WTC11 (cell line): Measurements from ENCODE around the gene PPP1R37. TPM values are rescaled to one million over a fixed set of nuclear protein-coding genes. Genes with fewer than 3 reads are reported as not detected.

Experiments used
- CREM ChIP-seq: sonication (generic); formaldehyde crosslinking; IDR thresholded peaks from 2 replicates; pipeline ENCODE4 v1.8.1; 2022; ENCODE audit warnings: mild to moderate bottlenecking, missing genetic modification reagents, moderate library complexity
- ETV6 ChIP-seq: sonication (generic); formaldehyde crosslinking; IDR thresholded peaks from 2 replicates; pipeline ENCODE4 v1.8.1; 2022; ENCODE audit warnings: mild to moderate bottlenecking, missing genetic modification reagents
- FOXK1 ChIP-seq: sonication (generic); formaldehyde crosslinking; IDR thresholded peaks from 2 replicates; pipeline ENCODE4 v1.8.0; 2022; ENCODE audit warnings: mild to moderate bottlenecking, moderate library complexity, missing genetic modification reagents
- NFATC4 ChIP-seq: fragments of 250-450 bp; sonication (Bioruptor Pico); IDR thresholded peaks from 2 replicates; pipeline ENCODE4 v1.9.0; 2021; ENCODE audit warnings: mild to moderate bottlenecking
- SOX15 ChIP-seq: fragments of 250-450 bp; sonication (Bioruptor Pico); IDR thresholded peaks from 2 replicates; pipeline ENCODE4 v1.9.0; 2021; ENCODE audit warnings: mild to moderate bottlenecking
- SP1 ChIP-seq: sonication (generic); formaldehyde crosslinking; conservative IDR thresholded peaks from 2 replicates; pipeline ENCODE4 v1.8.1; 2022; ENCODE audit warnings: missing genetic modification reagents
- TEAD1 ChIP-seq: sonication (generic); formaldehyde crosslinking; IDR thresholded peaks from 2 replicates; pipeline ENCODE4 v1.8.0; 2022; ENCODE audit warnings: mild to moderate bottlenecking, missing genetic modification reagents
- total RNA-seq: library from RNA; stranded (reverse); gene quantifications from 3 replicates; pipeline ENCODE4 v1.2.3, GENCODE V29; 2021
- TF ChIP-seq, protein P1 (sequence below): sonication (generic); formaldehyde crosslinking; IDR thresholded peaks from 2 replicates; pipeline ENCODE4 v1.8.1; 2023; ENCODE audit warnings: mild to moderate bottlenecking, missing genetic modification reagents
- TF ChIP-seq, protein P2 (sequence below): sonication (generic); formaldehyde crosslinking; IDR thresholded peaks from 2 replicates; pipeline ENCODE4 v1.8.1; 2023; ENCODE audit warnings: mild to moderate bottlenecking, moderate library complexity, missing genetic modification reagents
- TF ChIP-seq, protein P3 (sequence below): sonication (generic); formaldehyde crosslinking; IDR thresholded peaks from 2 replicates; pipeline ENCODE4 v1.8.1; 2023; ENCODE audit warnings: mild to moderate bottlenecking, missing genetic modification reagents, borderline replicate concordance
- TF ChIP-seq, protein P4 (sequence below): fragments of 250-450 bp; sonication (Bioruptor Pico); IDR thresholded peaks from 2 replicates; pipeline ENCODE4 v1.9.0; 2021; ENCODE audit warnings: mild to moderate bottlenecking, borderline replicate concordance
- TF ChIP-seq, protein P5 (sequence below): sonication (generic); formaldehyde crosslinking; IDR thresholded peaks from 2 replicates; pipeline ENCODE4 v1.8.0; 2022; ENCODE audit warnings: missing genetic modification reagents
- TF ChIP-seq, protein P6 (sequence below): fragments of 250-450 bp; sonication (Bioruptor Pico); IDR thresholded peaks from 2 replicates; pipeline ENCODE4 v1.9.0; 2021; ENCODE audit warnings: mild to moderate bottlenecking
- TF ChIP-seq, protein P7 (sequence below): sonication (generic); formaldehyde crosslinking; IDR thresholded peaks from 2 replicates; pipeline ENCODE4 v1.8.0; 2022; ENCODE audit warnings: mild to moderate bottlenecking, missing genetic modification reagents

The PPP1R37 gene
- total RNA-seq, 1 experiment from 2014 or later: 35.4 TPM

DNA sequence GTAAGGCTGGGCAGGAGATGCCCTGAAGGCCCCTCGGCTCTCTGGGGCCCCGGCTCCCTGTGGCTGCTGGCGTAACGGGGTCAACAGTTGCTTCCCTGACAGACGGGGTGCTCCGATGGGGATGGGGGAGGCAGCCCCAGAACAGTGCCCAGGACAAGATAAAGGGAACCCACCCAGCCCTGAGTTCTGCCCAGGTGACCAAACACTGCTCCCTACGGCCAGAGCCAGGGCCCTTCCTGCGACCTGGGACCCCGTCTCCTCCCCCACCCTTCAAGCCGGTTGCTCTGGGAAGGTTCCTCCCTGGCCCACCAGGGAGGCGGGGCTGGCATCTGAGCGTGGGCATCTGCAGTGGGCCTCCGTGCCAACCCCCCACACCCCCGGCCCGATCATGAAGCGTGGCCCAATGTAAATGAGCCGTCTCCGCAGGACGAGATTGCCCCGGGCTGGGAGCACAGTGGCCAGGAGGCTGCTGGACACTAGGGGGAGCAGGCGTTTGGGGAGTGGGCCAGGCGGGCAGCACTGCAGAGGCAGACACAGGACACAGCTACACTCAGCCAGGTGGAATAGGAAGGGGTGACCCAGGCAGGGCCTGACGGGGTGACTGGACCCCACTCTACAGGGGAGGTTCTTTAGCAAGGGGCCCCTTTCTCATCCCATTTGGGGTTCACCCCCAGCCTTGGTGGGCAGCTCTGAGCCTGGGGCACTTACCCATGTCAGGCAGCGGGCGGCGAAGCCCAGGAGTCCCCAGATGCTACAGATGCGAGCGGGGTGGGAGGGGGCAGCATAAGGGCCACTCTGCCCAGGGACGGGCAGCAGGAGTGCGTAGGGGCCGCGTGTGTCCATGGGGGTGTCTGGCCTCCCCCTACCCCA lies 69.0 kb downstream of the PPP1R37 start (continued):
- TF ChIP-seq TEAD1 (CRISPR knock-in tag): no peak
- TF ChIP-seq, protein P1, sequence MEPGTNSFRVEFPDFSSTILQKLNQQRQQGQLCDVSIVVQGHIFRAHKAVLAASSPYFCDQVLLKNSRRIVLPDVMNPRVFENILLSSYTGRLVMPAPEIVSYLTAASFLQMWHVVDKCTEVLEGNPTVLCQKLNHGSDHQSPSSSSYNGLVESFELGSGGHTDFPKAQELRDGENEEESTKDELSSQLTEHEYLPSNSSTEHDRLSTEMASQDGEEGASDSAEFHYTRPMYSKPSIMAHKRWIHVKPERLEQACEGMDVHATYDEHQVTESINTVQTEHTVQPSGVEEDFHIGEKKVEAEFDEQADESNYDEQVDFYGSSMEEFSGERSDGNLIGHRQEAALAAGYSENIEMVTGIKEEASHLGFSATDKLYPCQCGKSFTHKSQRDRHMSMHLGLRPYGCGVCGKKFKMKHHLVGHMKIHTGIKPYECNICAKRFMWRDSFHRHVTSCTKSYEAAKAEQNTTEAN (CRISPR knock-in tag): no peak
- TF ChIP-seq, protein P2, sequence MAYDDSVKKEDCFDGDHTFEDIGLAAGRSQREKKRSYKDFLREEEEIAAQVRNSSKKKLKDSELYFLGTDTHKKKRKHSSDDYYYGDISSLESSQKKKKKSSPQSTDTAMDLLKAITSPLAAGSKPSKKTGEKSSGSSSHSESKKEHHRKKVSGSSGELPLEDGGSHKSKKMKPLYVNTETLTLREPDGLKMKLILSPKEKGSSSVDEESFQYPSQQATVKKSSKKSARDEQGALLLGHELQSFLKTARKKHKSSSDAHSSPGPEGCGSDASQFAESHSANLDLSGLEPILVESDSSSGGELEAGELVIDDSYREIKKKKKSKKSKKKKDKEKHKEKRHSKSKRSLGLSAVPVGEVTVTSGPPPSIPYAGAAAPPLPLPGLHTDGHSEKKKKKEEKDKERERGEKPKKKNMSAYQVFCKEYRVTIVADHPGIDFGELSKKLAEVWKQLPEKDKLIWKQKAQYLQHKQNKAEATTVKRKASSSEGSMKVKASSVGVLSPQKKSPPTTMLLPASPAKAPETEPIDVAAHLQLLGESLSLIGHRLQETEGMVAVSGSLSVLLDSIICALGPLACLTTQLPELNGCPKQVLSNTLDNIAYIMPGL (CRISPR knock-in tag): no peak
- TF ChIP-seq FOXK1 (CRISPR knock-in tag): no peak
- TF ChIP-seq, protein P3, sequence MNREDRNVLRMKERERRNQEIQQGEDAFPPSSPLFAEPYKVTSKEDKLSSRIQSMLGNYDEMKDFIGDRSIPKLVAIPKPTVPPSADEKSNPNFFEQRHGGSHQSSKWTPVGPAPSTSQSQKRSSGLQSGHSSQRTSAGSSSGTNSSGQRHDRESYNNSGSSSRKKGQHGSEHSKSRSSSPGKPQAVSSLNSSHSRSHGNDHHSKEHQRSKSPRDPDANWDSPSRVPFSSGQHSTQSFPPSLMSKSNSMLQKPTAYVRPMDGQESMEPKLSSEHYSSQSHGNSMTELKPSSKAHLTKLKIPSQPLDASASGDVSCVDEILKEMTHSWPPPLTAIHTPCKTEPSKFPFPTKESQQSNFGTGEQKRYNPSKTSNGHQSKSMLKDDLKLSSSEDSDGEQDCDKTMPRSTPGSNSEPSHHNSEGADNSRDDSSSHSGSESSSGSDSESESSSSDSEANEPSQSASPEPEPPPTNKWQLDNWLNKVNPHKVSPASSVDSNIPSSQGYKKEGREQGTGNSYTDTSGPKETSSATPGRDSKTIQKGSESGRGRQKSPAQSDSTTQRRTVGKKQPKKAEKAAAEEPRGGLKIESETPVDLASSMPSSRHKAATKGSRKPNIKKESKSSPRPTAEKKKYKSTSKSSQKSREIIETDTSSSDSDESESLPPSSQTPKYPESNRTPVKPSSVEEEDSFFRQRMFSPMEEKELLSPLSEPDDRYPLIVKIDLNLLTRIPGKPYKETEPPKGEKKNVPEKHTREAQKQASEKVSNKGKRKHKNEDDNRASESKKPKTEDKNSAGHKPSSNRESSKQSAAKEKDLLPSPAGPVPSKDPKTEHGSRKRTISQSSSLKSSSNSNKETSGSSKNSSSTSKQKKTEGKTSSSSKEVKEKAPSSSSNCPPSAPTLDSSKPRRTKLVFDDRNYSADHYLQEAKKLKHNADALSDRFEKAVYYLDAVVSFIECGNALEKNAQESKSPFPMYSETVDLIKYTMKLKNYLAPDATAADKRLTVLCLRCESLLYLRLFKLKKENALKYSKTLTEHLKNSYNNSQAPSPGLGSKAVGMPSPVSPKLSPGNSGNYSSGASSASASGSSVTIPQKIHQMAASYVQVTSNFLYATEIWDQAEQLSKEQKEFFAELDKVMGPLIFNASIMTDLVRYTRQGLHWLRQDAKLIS: no peak
- TF ChIP-seq, protein P4, sequence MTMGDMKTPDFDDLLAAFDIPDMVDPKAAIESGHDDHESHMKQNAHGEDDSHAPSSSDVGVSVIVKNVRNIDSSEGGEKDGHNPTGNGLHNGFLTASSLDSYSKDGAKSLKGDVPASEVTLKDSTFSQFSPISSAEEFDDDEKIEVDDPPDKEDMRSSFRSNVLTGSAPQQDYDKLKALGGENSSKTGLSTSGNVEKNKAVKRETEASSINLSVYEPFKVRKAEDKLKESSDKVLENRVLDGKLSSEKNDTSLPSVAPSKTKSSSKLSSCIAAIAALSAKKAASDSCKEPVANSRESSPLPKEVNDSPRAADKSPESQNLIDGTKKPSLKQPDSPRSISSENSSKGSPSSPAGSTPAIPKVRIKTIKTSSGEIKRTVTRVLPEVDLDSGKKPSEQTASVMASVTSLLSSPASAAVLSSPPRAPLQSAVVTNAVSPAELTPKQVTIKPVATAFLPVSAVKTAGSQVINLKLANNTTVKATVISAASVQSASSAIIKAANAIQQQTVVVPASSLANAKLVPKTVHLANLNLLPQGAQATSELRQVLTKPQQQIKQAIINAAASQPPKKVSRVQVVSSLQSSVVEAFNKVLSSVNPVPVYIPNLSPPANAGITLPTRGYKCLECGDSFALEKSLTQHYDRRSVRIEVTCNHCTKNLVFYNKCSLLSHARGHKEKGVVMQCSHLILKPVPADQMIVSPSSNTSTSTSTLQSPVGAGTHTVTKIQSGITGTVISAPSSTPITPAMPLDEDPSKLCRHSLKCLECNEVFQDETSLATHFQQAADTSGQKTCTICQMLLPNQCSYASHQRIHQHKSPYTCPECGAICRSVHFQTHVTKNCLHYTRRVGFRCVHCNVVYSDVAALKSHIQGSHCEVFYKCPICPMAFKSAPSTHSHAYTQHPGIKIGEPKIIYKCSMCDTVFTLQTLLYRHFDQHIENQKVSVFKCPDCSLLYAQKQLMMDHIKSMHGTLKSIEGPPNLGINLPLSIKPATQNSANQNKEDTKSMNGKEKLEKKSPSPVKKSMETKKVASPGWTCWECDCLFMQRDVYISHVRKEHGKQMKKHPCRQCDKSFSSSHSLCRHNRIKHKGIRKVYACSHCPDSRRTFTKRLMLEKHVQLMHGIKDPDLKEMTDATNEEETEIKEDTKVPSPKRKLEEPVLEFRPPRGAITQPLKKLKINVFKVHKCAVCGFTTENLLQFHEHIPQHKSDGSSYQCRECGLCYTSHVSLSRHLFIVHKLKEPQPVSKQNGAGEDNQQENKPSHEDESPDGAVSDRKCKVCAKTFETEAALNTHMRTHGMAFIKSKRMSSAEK (CRISPR knock-in tag): no peak
- TF ChIP-seq CREM (CRISPR knock-in tag): no peak
- no peak for TF ChIP-seq ETV6
- no peak for TF ChIP-seq NFATC4 (CRISPR knock-in tag)
- no peak for TF ChIP-seq SP1
- TF ChIP-seq, protein P5, sequence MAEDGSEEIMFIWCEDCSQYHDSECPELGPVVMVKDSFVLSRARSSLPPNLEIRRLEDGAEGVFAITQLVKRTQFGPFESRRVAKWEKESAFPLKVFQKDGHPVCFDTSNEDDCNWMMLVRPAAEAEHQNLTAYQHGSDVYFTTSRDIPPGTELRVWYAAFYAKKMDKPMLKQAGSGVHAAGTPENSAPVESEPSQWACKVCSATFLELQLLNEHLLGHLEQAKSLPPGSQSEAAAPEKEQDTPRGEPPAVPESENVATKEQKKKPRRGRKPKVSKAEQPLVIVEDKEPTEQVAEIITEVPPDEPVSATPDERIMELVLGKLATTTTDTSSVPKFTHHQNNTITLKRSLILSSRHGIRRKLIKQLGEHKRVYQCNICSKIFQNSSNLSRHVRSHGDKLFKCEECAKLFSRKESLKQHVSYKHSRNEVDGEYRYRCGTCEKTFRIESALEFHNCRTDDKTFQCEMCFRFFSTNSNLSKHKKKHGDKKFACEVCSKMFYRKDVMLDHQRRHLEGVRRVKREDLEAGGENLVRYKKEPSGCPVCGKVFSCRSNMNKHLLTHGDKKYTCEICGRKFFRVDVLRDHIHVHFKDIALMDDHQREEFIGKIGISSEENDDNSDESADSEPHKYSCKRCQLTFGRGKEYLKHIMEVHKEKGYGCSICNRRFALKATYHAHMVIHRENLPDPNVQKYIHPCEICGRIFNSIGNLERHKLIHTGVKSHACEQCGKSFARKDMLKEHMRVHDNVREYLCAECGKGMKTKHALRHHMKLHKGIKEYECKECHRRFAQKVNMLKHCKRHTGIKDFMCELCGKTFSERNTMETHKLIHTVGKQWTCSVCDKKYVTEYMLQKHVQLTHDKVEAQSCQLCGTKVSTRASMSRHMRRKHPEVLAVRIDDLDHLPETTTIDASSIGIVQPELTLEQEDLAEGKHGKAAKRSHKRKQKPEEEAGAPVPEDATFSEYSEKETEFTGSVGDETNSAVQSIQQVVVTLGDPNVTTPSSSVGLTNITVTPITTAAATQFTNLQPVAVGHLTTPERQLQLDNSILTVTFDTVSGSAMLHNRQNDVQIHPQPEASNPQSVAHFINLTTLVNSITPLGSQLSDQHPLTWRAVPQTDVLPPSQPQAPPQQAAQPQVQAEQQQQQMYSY (CRISPR knock-in tag): no peak
- TF ChIP-seq, protein P6, sequence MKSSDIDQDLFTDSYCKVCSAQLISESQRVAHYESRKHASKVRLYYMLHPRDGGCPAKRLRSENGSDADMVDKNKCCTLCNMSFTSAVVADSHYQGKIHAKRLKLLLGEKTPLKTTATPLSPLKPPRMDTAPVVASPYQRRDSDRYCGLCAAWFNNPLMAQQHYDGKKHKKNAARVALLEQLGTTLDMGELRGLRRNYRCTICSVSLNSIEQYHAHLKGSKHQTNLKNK: no peak
- TF ChIP-seq, protein P7, sequence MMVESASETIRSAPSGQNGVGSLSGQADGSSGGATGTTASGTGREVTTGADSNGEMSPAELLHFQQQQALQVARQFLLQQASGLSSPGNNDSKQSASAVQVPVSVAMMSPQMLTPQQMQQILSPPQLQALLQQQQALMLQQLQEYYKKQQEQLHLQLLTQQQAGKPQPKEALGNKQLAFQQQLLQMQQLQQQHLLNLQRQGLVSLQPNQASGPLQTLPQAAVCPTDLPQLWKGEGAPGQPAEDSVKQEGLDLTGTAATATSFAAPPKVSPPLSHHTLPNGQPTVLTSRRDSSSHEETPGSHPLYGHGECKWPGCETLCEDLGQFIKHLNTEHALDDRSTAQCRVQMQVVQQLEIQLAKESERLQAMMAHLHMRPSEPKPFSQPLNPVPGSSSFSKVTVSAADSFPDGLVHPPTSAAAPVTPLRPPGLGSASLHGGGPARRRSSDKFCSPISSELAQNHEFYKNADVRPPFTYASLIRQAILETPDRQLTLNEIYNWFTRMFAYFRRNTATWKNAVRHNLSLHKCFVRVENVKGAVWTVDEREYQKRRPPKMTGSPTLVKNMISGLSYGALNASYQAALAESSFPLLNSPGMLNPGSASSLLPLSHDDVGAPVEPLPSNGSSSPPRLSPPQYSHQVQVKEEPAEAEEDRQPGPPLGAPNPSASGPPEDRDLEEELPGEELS (CRISPR knock-in tag): no peak
- no peak for TF ChIP-seq SOX15
- TF ChIP-seq, all 79 proteins: peak for 4
